Thyroid gland (tissue), 4 donors: ENCODE results near the gene BCAS3. TPM values are rescaled to one million over a fixed set of nuclear protein-coding genes. Genes with fewer than 3 reads are reported as not detected.

ENCODE experiments used
- DNase-seq, 2 donors: peaks; one replicate each; pipeline ENCODE4 v3.0.0-alpha.2; 2019
- H3K27ac ChIP-seq, 3 donors: fragments of 200-600 bp; sonication (generic); 1 replicate in 2 of 3; 2 replicates in 1 of 3; pipeline ENCODE4 v1.5.1; 2016 to 2019; ENCODE audit warnings: mild to moderate bottlenecking in 1 of 3, moderate library complexity in 1 of 3
- H3K27me3 ChIP-seq: fragments of 200-600 bp; sonication (generic); one replicate; pipeline ENCODE4 v1.5.1; 2019
- H3K36me3 ChIP-seq, 2 donors: fragments of 200-600 bp; sonication (generic); one replicate each; pipeline ENCODE4 v1.5.1; 2016 to 2019
- H3K4me1 ChIP-seq, 2 donors: fragments of 200-600 bp; sonication (generic); one replicate each; pipeline ENCODE4 v1.5.1; 2017 to 2019
- H3K4me3 ChIP-seq, 3 donors: fragments of 200-600 bp; sonication (generic); replicated peaks in 1 of 3; 1 replicate in 2 of 3; 2 replicates in 1 of 3; pipeline ENCODE4 v1.5.1; 2016; ENCODE audit warnings: mild to moderate bottlenecking in 1 of 3
- H3K9me3 ChIP-seq: fragments of 200-600 bp; sonication (generic); one replicate; pipeline ENCODE4 v1.5.1; 2017
- POLR2A ChIP-seq, 2 donors: fragments of 450-650 bp; IDR thresholded peaks; one replicate each; pipeline ENCODE4 v1.6.1; 2017; ENCODE audit warnings: antibody characterized with exemption in 2 of 2, mild to moderate bottlenecking in 2 of 2, moderate library complexity in 1 of 2
- WGBS, 2 donors: methylation state at CpG; one replicate each; pipeline ENCODE4 v1.1.5; 2017; 5-methylcytosine and 5-hydroxymethylcytosine counted together
- intact Hi-C: fragments of 100-400 bp; cut with DNase I; formaldehyde crosslinking; loops from one replicate; pipeline ENCODE4 v1.15.1; 2023
- total RNA-seq, 4 donors: library from RNA; depleted of rRNA; stranded (reverse); fragments of >200 nt; gene quantifications; one replicate each; pipeline ENCODE4 v1.2.3, GENCODE V29; 2016
- TF ChIP-seq, protein P1 (sequence below), 6 experiments: fragments of 200-600 bp in 3 of 6; fragments of 450-650 bp in 3 of 6; sonication (generic) in 3 of 6; IDR thresholded peaks; one replicate each; pipeline ENCODE4 v1.5.1; 2016 to 2019; ENCODE audit warnings: antibody characterized with exemption in 6 of 6, mild to moderate bottlenecking in 2 of 6, inconsistent platforms in 1 of 6, moderate library complexity in 1 of 6

Gene BCAS3
- total RNA-seq, 4 donors from 2014 or later: 41.8 to 78.7 (median 51.6) TPM

DNA sequence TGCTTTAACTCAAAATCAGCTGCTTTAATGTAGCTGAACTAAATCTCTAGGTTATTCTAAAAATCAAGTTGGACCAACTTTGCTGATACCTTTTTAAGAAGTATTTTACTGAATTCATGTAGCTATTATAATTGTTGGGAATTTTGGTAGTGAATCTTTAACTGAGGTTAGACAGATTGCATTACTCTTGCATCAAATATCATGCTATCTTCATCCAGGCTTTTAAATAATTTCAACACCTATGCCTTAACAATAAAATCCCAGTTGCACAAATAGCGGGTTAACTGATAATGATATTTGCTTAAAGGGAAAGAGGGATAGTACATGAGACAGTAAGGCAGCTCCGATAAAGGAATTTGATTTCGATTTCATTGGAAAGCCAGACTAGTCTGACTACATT lies 480.7 kb downstream of the BCAS3 start:
- Histone ChIP-seq H3K27me3 (no peaks in the 10 kb centered on the region), H3K27ac (no peak overlapping the region), H3K36me3 (no peaks in the 10 kb centered on the region), H3K4me3 (no peak overlapping the region), H3K4me1 (no peaks in the 10 kb centered on the region), H3K9me3 (no peaks in the 10 kb centered on the region)
- WGBS, 2 donors: 90 to 95% methylated on average over 3 of the region's 3 CpGs
- TF ChIP-seq, protein P1, sequence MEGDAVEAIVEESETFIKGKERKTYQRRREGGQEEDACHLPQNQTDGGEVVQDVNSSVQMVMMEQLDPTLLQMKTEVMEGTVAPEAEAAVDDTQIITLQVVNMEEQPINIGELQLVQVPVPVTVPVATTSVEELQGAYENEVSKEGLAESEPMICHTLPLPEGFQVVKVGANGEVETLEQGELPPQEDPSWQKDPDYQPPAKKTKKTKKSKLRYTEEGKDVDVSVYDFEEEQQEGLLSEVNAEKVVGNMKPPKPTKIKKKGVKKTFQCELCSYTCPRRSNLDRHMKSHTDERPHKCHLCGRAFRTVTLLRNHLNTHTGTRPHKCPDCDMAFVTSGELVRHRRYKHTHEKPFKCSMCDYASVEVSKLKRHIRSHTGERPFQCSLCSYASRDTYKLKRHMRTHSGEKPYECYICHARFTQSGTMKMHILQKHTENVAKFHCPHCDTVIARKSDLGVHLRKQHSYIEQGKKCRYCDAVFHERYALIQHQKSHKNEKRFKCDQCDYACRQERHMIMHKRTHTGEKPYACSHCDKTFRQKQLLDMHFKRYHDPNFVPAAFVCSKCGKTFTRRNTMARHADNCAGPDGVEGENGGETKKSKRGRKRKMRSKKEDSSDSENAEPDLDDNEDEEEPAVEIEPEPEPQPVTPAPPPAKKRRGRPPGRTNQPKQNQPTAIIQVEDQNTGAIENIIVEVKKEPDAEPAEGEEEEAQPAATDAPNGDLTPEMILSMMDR (IDR thresholded peaks at IDR 0.05): no peak
- no peak for TF ChIP-seq POLR2A (IDR thresholded peaks at IDR 0.05)
- intact Hi-C loops: no loop called here
- no peak for DNase-seq

DNA sequence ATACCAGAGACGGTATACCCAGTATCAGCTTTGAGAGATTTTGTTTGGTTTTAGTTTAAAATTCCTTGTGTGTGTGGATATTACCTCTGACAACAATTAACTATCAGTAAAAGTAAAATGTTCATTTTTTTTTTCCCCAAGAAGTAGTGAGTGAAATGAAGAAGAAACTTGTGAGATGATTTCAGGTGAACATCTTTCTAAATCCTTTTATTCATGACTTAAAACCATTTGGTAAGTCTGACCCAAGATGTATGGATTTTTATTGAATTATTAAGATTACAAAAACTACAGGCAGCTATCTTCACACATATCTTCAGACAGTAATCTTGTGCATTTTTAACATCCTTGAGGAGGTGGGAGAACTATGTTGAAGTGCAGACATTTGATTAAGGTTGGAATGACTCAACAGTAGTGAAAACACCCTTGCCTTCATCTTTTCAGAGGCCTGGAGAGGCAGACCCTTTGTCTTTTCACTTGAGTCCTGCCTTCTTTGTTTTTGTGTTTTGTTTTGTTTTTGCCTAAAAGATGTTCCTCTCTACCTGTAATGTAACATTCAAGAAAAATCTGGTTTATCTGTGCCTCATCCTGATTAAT lies 481.7 kb downstream of the BCAS3 start:
- no peaks in the 10 kb centered on the region for H3K4me1 ChIP-seq
- no peak for DNase-seq
- intact Hi-C loops: no loop called here
- no peaks in the 10 kb centered on the region for H3K9me3 ChIP-seq
- TF ChIP-seq POLR2A (IDR thresholded peaks at IDR 0.05): no peak
- TF ChIP-seq, protein P1 (IDR thresholded peaks at IDR 0.05): no peak
- no peak overlapping the region for H3K27ac ChIP-seq
- H3K4me3 ChIP-seq: no peak overlapping the region
- no peaks in the 10 kb centered on the region for H3K27me3 ChIP-seq
- WGBS, 2 donors: 87 to 91% methylated on average over 1 of the region's 1 CpG
- no peaks in the 10 kb centered on the region for H3K36me3 ChIP-seq

DNA sequence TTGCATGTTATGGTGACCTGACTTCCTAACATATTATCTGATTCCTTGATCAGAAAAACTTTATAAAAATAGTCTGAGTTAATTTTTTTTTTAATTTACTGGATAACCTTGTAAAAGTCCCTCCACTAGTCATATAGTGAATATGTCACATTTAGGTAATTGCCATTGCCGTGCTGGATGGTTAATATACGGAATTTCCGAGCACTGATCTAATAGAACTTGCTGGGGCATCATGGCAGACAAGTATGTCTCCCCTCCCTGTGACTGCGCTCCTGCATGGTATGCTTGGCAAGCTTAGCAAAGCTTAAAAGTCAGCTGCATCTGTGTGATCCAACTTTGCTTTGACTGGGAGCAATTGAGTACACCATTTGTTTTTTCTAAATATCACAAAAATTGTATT lies 482.6 kb downstream of the BCAS3 start:
- H3K27ac ChIP-seq: no peak overlapping the region
- intact Hi-C loops: no loop called here
- H3K4me3 ChIP-seq: no peak overlapping the region
- no peaks in the 10 kb centered on the region for H3K27me3 ChIP-seq
- WGBS, 2 donors: 97 to 99% methylated on average over 4 of the region's 4 CpGs
- H3K36me3 ChIP-seq: no peaks in the 10 kb centered on the region
- H3K9me3 ChIP-seq: no peaks in the 10 kb centered on the region
- H3K4me1 ChIP-seq: no peaks in the 10 kb centered on the region
- TF ChIP-seq, protein P1 (IDR thresholded peaks at IDR 0.05): no peak
- no peak for TF ChIP-seq POLR2A (IDR thresholded peaks at IDR 0.05)
- DNase-seq: no peak

DNA sequence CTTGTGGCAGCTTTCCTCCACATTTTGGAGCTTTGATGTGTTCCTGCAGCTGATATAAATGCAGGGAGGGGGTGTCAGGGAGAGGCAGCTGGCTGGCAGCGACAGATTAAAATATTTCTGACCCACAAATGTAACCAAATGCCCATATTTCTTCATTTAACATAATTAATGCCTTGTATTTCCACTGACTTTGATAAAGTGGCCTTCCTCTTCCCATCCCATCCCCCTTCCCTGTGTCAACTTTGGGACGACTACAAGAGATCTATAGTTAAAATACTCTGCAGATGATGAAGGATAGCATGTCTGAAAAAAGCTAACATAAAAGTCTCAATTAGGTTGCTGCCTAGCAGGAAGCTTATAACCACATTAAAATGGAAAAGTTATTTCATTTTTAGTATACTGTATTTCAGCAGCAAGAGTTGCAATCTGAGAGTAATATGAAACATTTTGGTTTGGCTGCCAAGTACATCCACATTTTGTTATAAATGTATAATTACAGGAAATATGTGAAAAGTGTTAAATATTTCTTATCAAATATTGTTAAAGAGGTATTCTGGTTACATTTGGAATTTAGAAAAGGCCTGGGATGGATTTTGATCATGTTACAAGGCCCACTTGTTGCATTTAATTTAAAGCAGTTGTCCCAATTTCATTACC lies 483.3 kb downstream of the BCAS3 start:
- H3K27me3 ChIP-seq: no peaks in the 10 kb centered on the region
- 85 to 89% methylated on average over 2 of the region's 2 CpGs for WGBS, 2 donors
- no peak for DNase-seq
- H3K27ac ChIP-seq: no peak overlapping the region
- no peaks in the 10 kb centered on the region for H3K36me3 ChIP-seq
- H3K4me1 ChIP-seq: no peaks in the 10 kb centered on the region
- intact Hi-C loops: no loop called here
- TF ChIP-seq, protein P1 (IDR thresholded peaks at IDR 0.05): no peak
- TF ChIP-seq POLR2A (IDR thresholded peaks at IDR 0.05): no peak
- H3K9me3 ChIP-seq: no peaks in the 10 kb centered on the region
- H3K4me3 ChIP-seq: no peak overlapping the region

DNA sequence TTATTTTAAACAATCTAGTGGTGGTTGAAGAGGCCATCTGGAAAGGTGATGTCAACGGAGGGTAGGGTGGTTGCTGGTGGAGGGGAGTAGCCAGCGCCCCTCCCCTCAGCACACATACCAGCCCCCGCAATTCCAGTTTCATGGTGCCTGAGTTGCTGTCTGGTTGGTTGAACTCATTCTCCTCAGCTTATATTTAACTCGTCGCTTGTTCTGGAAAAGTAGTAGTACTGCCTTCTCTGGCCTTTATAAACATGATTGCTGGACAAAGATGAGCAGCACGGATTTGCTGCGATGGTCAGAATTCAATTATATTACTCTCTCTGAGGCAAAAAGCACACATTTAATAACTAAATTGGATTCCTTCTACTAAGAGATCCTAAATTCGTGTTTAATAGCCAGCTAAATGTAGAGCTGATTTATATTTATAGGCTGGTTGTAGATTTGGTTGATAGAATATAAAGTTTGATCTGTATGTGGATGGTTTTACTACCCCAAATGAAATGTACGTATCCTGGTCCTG lies 484.0 kb downstream of the BCAS3 start:
- no peaks in the 10 kb centered on the region for H3K4me1 ChIP-seq
- no peak overlapping the region for H3K4me3 ChIP-seq
- intact Hi-C loops: no loop called here
- H3K9me3 ChIP-seq: no peaks in the 10 kb centered on the region
- 83 to 87% methylated on average over 9 of the region's 9 CpGs for WGBS, 2 donors
- no peaks in the 10 kb centered on the region for H3K27me3 ChIP-seq
- H3K36me3 ChIP-seq: no peaks in the 10 kb centered on the region
- TF ChIP-seq, protein P1 (IDR thresholded peaks at IDR 0.05): no peak
- no peak for TF ChIP-seq POLR2A (IDR thresholded peaks at IDR 0.05)
- no peak for DNase-seq
- no peak overlapping the region for H3K27ac ChIP-seq
